ENCODE data around the gene IQCM. TPM values are rescaled to one million over a fixed set of nuclear protein-coding genes. Genes with fewer than 3 reads are reported as not detected.

The IQCM gene
- total RNA-seq, 4 donors from 2014 or later: not detected

- no peak for ATAC-seq (ENCODE audit: low FRiP score)
- TF ChIP-seq, protein P1, sequence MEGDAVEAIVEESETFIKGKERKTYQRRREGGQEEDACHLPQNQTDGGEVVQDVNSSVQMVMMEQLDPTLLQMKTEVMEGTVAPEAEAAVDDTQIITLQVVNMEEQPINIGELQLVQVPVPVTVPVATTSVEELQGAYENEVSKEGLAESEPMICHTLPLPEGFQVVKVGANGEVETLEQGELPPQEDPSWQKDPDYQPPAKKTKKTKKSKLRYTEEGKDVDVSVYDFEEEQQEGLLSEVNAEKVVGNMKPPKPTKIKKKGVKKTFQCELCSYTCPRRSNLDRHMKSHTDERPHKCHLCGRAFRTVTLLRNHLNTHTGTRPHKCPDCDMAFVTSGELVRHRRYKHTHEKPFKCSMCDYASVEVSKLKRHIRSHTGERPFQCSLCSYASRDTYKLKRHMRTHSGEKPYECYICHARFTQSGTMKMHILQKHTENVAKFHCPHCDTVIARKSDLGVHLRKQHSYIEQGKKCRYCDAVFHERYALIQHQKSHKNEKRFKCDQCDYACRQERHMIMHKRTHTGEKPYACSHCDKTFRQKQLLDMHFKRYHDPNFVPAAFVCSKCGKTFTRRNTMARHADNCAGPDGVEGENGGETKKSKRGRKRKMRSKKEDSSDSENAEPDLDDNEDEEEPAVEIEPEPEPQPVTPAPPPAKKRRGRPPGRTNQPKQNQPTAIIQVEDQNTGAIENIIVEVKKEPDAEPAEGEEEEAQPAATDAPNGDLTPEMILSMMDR (IDR thresholded peaks at IDR 0.05): no peak
- no peak for DNase-seq (ENCODE audit: low spot score)
These were observed 20.4 kb downstream of the IQCM start for GRCh38 chr4:149795256-149795655.

DNA sequence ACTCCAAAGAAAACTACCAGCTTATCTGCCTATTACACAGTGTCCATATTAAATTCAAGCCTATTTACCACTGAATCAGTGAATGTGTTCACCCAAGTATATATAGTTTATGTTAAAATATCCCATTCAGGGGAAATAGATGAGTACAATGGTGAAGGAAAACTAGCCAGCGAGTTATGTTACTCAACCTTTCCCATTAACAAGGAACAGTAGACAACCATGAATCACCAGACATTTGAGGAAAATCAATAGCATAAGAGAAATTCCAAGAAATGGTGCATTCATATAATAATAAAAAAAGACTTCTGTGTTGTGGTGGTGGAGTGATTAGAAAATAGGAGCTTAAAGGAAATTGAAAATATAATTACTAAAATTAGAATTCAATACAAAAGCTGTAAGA is 21.3 kb downstream of the IQCM start:
- ATAC-seq (ENCODE audit: low FRiP score) (no peak), DNase-seq (ENCODE audit: low spot score) (no peak)
- TF ChIP-seq, protein P1 (IDR thresholded peaks at IDR 0.05): no peak

- TF ChIP-seq, protein P1 (IDR thresholded peaks at IDR 0.05): no peak
- DNase-seq (ENCODE audit: low spot score): no peak
- no peak for ATAC-seq (ENCODE audit: low FRiP score)
These were observed 22.2 kb downstream of the IQCM start for GRCh38 chr4:149793459-149793858.

DNA sequence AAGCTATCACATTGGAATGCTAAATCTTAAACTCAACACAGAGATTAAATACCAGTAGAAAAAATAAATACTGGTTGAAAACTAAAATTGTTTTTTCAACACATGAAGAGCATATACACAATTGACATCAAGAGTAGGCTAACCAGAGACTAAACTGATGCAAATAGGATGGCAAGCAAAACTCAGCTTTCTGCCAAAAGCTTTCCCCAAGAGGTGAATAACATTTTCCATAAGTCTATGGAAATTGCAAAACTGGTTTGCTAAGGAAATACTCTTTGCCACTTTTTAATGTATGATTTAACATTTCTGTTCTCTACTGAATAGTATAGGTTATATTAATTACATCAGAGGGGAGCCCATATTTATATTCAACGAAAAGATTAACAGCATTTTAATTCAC is 23.8 kb downstream of the IQCM start:
- TF ChIP-seq, protein P1 (IDR thresholded peaks at IDR 0.05): no peak
- ATAC-seq (ENCODE audit: low FRiP score): no peak

GRCh38 chr4:149790172-149790907 is 25.3 kb downstream of the IQCM start:
- DNase-seq (ENCODE audit: low spot score): no peak
- TF ChIP-seq, protein P1 (IDR thresholded peaks at IDR 0.05): no peak
- no peak for ATAC-seq (ENCODE audit: low FRiP score)

More for the DNA sequence above, 23.8 kb downstream of the IQCM start:
- DNase-seq (ENCODE audit: low spot score): no peak

DNA sequence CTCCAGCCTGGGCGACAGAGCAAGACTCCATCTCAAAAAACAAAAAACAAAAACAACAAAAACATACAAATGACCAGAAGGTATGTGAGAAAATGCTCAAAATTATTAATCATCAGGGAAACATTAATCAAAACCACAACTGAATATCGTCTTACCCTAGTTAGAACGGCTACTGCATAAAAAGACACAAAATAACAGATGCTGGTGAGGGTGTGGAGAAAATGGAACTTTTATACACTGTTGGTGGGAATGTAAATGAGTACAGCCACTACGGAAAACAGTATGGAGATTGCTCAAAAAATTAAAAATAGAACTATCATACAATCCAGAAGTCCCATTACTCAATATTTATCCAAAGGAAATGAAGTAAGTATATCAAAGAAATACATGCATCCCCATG is 27.3 kb downstream of the IQCM start:
- no peak for ATAC-seq (ENCODE audit: low FRiP score)
- DNase-seq (ENCODE audit: low spot score): no peak
- TF ChIP-seq, protein P1 (IDR thresholded peaks at IDR 0.05): no peak

Data from omental fat pad (tissue), 4 donors.